Measurements from ENCODE around the gene CEP68.

CEP68 gene

DNA sequence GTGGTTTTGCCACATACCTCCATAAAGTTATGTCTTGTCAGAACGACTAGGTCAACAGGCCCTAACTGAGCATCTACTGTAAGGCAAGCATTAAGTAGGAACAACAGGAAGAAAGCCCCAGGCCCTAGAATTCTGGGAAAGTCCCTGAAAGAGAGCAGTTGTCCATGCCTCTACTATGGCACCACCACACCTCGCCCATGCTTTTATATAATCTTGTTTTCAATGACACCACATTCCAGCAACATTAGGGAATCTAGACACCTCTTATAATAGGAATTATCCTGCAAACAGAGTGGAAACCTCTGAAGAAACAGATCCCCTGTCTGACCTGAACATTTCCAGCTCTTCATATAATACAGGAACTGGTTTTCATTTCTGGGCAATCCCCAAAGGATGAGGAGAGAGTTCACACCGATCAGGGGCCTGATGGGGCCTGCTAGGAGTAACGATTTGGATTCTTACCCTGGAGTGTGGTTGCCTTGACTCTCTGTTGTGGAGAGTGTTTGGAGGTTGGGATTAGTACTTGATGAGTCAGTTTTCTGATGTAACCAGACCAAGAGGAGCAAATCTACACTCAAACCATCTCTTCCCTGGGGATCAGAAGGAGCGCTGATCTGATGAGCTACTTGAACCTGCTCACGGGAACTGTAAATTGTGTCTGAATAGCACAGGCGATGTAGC, 31.9 kb upstream of the CEP68 start:
- TF ChIP-seq, protein P1, sequence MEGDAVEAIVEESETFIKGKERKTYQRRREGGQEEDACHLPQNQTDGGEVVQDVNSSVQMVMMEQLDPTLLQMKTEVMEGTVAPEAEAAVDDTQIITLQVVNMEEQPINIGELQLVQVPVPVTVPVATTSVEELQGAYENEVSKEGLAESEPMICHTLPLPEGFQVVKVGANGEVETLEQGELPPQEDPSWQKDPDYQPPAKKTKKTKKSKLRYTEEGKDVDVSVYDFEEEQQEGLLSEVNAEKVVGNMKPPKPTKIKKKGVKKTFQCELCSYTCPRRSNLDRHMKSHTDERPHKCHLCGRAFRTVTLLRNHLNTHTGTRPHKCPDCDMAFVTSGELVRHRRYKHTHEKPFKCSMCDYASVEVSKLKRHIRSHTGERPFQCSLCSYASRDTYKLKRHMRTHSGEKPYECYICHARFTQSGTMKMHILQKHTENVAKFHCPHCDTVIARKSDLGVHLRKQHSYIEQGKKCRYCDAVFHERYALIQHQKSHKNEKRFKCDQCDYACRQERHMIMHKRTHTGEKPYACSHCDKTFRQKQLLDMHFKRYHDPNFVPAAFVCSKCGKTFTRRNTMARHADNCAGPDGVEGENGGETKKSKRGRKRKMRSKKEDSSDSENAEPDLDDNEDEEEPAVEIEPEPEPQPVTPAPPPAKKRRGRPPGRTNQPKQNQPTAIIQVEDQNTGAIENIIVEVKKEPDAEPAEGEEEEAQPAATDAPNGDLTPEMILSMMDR (IDR thresholded peaks at IDR 0.05; ENCODE audit: low read depth, low read length, missing control alignments) = no peak
- H3K4me3 ChIP-seq (ENCODE audit: low read depth, low read length) = no peak overlapping the region
- DNase-seq (ENCODE audit: low read depth) = no peak

DNA sequence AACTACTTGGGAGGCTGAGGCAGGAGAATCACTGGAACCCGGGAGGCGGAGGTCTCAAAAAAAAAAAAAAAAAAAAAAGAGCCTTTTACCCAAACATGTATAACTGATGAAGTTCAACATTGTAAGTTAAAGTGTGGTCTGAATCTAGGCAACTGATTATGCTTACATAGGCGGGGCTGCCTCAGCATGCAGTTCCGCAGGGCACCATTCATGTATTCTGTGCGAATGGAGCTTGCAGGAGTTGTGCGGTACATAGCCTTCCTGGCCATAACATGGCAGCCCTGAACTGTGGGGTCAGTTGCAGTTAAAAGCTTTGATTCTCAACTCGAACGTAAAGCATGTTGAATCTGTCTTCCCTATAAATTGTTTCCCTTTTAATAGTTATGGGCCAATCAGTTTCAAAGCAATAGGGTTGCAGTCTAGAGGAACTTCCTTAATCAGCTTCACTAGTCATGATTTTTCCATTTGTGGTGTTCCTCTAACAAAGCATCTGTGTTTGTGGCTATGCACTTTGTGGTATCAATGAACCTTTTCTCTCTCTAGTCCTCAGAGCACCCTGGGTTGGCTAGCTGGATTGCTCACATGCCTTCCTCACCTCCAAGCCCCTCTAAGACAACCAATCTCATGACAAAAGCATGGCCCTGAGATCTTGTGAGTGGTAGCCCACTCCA, 30.6 kb upstream of the CEP68 start:
- no peak for DNase-seq (ENCODE audit: low read depth)
- H3K4me3 ChIP-seq (ENCODE audit: low read depth, low read length) = no peak overlapping the region
- TF ChIP-seq, protein P1 (IDR thresholded peaks at IDR 0.05; ENCODE audit: low read depth, low read length, missing control alignments) = no peak

DNA sequence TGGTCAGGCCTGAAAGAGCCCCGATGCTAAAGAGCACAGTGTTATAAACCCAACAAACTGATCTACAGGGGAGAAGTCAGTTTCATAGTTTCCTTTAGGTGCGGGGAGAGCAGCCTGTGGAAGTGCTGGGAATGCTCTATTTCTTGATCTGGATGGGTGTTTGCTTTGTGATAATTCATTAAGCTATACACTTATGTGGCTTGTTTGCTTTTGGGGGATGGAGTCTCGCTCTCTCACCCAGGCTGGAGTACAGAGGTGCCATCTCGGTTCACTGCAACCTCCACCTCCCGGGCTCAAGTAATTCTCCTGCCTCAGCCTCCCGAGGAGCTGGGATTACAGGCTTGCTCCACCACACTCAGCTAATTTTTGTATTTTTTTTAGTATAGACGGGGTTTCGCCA, 30.1 kb upstream of the CEP68 start:
- TF ChIP-seq, protein P1 (IDR thresholded peaks at IDR 0.05; ENCODE audit: low read depth, low read length, missing control alignments) = no peak
- H3K4me3 ChIP-seq (ENCODE audit: low read depth, low read length) = no peak overlapping the region
- DNase-seq (ENCODE audit: low read depth) = no peak

GRCh38 chr2:65026704-65027464, 29.3 kb upstream of the CEP68 start:
- no peak for DNase-seq (ENCODE audit: low read depth)
- no peak overlapping the region for H3K4me3 ChIP-seq (ENCODE audit: low read depth, low read length)
- TF ChIP-seq, protein P1 (IDR thresholded peaks at IDR 0.05; ENCODE audit: low read depth, low read length, missing control alignments) = no peak

DNA sequence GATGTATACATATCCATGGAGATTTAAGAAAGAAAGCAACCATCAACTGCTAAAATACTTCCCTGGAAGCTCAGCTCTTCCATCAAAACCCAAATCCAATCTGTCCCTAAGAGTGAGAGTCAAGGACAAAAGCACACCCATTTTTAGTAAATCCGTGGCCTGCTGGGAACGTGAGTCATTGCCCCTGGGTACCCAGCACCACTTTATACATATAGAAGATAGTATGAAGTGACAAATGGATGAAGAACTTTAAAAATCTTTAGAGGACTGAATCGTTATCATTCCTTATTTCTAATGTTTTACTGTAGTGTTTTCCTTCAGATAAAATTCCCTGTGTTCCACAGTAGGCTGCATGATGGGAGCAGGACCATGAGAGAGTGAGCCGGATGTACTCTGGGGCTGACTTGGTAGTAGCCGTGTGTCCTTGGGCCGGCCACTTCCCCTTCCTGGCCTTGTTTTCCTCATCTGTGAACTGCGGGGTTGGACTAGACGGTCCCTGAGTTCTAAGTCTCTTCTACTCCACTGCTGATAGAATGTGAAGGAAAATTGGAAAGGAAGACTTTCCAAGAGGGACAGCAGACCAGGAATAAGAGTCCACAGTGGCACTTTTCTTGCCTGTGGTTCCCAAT, 28.5 kb upstream of the CEP68 start:
- TF ChIP-seq, protein P1 (IDR thresholded peaks at IDR 0.05; ENCODE audit: low read depth, low read length, missing control alignments) = no peak
- H3K4me3 ChIP-seq (ENCODE audit: low read depth, low read length) = no peak overlapping the region
- no peak for DNase-seq (ENCODE audit: low read depth)

DNA sequence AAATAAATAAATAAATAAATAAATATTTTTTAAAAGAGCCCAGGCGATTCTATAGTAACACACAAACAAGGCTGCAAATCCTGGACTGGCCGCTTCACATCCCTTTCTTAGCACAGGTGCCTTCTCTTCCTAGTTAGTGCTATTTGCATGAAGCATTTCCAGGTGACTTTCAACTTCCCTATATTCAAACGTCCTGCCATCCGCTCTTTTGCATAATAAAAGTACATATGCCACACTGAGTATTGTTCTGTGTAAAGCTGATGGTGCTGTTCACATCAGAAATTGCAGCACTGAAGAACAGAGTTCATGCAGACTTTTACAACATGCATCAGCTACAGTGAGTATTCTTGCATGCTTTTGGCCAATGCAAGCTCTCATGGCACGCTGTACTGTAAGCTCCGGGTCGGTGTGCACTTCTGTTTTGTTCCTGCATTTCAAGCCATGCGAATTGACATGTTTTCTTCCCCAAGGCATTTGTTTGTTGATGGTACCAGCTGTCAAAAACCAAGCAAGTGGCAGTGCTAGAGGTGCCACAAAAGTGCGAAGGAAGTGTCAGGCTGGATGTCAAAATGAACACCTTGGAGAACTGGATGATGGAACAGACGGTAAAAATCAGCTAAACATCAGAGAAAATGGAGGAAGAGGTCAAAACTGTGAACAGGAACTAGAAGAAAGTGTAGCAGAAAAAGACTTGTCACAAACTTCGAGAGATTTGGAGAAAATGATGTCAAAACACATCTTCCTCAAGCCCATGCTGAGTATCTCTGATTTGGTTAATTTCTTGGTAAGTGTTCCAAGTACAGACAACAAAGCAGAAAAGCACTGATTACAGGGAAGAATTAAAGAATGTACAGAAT, 25.5 kb upstream of the CEP68 start:
- peak overlapping the region; percentile 46 for H3K4me3 ChIP-seq (ENCODE audit: low read depth, low read length)
- TF ChIP-seq, protein P1 (IDR thresholded peaks at IDR 0.05; ENCODE audit: low read depth, low read length, missing control alignments) = no peak
- DNase-seq (ENCODE audit: low read depth) = no peak
